HG03039 (cell line): ENCODE results near the gene RSPO4.

ENCODE experiments used
- ATAC-seq: cut with Tn5 transposase; IDR thresholded peaks from one replicate; pipeline ENCODE4 v1.9.1; 2021; ENCODE audit warnings: mild to moderate bottlenecking, moderate library complexity; ENCODE audit not compliant: unreplicated experiment

The RSPO4 gene

GRCh38 chr20:971346-971745 is 30.8 kb downstream of the RSPO4 start:
- no peak for ATAC-seq

- no peak for ATAC-seq
These were observed 32.2 kb downstream of the RSPO4 start for GRCh38 chr20:969868-970267.

GRCh38 chr20:967796-968742 is 34.0 kb downstream of the RSPO4 start:
- no peak for ATAC-seq

GRCh38 chr20:965956-966355 is 36.2 kb downstream of the RSPO4 start:
- no peak for ATAC-seq

GRCh38 chr20:963795-964194 is 38.3 kb downstream of the RSPO4 start:
- ATAC-seq = no peak

- ATAC-seq = no peak
These were observed 39.4 kb downstream of the RSPO4 start for GRCh38 chr20:962683-963082.

GRCh38 chr20:962223-962622 is 39.9 kb downstream of the RSPO4 start:
- no peak for ATAC-seq

GRCh38 chr20:961768-962167 is 40.3 kb downstream of the RSPO4 start:
- ATAC-seq = no peak

- ATAC-seq = no peak
These were observed 42.0 kb downstream of the RSPO4 start for GRCh38 chr20:959996-960615.

GRCh38 chr20:958936-959815 is 42.9 kb downstream of the RSPO4 start:
- ATAC-seq = no peak

GRCh38 chr20:957544-957943 is 44.6 kb downstream of the RSPO4 start:
- ATAC-seq = no peak

- ATAC-seq = no peak
These were observed 45.7 kb downstream of the RSPO4 start for GRCh38 chr20:956330-956951.

- ATAC-seq = no peak
These were observed 46.5 kb downstream of the RSPO4 start for GRCh38 chr20:955656-956055.

GRCh38 chr20:955111-955510 is 47.0 kb downstream of the RSPO4 start:
- ATAC-seq = no peak

GRCh38 chr20:953742-954141 is 48.4 kb downstream of the RSPO4 start:
- no peak for ATAC-seq

GRCh38 chr20:952196-952795 is 49.8 kb downstream of the RSPO4 start:
- ATAC-seq = no peak

- ATAC-seq = no peak
These were observed 50.5 kb downstream of the RSPO4 start for GRCh38 chr20:951384-952169.

GRCh38 chr20:949717-950116 is 52.4 kb downstream of the RSPO4 start:
- no peak for ATAC-seq

- ATAC-seq = no peak
These were observed 55.3 kb downstream of the RSPO4 start for GRCh38 chr20:946826-947225.

GRCh38 chr20:945841-946240 is 56.3 kb downstream of the RSPO4 start:
- no peak for ATAC-seq
